Stomach smooth muscle (tissue), 2 donors: ENCODE data around the gene MGST3.
"Not testable (repeated sequence)": the region's sequence is repeated elsewhere in the genome, so short reads cannot be mapped to it uniquely, and the experiment has no call there.

Experiments
- H3K27ac ChIP-seq: one replicate; pipeline ENCODE4 v1.7.0; 2013; ENCODE audit warnings: mild to moderate bottlenecking, low read length, inconsistent platforms
- H3K27me3 ChIP-seq, 2 donors: one replicate each; pipeline ENCODE4 v1.7.0; 2013; ENCODE audit warnings: low read length in 2 of 2; ENCODE audit not compliant: insufficient read depth in 2 of 2, control insufficient read depth in 1 of 2
- H3K36me3 ChIP-seq, 2 donors: one replicate each; pipeline ENCODE4 v1.7.0; 2013; ENCODE audit warnings: low read length in 2 of 2; ENCODE audit not compliant: control insufficient read depth in 2 of 2, insufficient read depth in 2 of 2
- H3K4me1 ChIP-seq: one replicate; pipeline ENCODE4 v1.7.0; 2013; ENCODE audit warnings: low read length; ENCODE audit not compliant: control insufficient read depth, insufficient read depth
- H3K4me3 ChIP-seq, 2 donors: one replicate each; pipeline ENCODE4 v1.7.0; 2013; ENCODE audit warnings: low read length in 2 of 2
- H3K9ac ChIP-seq, 2 donors: one replicate each; pipeline ENCODE4 v1.7.0; 2013; ENCODE audit warnings: low read length in 2 of 2, mild to moderate bottlenecking in 1 of 2
- H3K9me3 ChIP-seq, 2 donors: one replicate each; pipeline ENCODE4 v1.7.0; 2013; ENCODE audit warnings: low read length in 2 of 2; ENCODE audit not compliant: control insufficient read depth in 2 of 2
- donor health status: healthy.
- donor health status: Pancreatic carcinoma.

MGST3 gene

DNA sequence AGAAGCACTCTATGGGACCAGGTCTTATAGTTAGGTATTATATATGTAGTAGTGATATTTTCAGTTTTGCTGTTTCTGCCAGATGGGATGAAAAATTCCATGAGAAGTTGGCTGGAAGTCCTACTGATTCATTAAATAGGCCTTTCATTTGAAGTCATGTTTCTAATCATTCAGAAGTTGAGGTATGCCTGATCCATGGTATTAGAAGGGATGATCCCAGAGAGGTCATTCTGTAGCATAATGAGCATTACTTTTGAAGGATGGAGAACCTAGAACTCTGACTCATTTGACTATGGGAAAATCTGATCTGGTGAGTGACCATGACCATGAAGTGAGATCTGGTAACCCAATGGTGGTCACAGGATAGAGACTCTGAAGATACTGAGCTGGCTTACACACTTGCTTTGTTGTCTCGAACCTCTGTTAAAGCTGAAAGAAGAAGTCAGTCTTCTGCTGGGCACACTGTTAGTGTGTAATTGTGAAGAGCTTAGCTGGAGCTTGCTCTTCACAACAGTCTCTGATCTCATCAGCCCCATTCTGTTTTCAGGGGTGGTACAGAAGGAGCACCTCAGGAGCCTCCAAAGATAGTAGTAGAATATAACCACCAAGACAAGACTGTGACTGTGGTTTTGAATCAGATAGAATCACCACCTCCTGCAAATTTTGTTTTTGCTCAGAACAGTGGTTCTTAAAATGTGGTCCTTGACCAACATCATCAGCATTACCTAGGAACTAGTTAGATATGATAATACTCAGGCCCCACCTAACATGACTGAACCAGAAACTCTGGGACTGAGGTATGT, 9.0 kb downstream of the MGST3 start:
- H3K27ac ChIP-seq = no peak overlapping the region
- no peak overlapping the region for H3K4me3 ChIP-seq
- no peak overlapping the region for H3K9ac ChIP-seq
- no peaks in the 10 kb centered on the region for H3K9me3 ChIP-seq
- H3K4me1 ChIP-seq = peaks cover 5% of the 10 kb centered on the region
- H3K27me3 ChIP-seq = no peaks in the 10 kb centered on the region
- H3K36me3 ChIP-seq = peaks cover 8 to 9% of the 10 kb centered on the region in 2 donors

DNA sequence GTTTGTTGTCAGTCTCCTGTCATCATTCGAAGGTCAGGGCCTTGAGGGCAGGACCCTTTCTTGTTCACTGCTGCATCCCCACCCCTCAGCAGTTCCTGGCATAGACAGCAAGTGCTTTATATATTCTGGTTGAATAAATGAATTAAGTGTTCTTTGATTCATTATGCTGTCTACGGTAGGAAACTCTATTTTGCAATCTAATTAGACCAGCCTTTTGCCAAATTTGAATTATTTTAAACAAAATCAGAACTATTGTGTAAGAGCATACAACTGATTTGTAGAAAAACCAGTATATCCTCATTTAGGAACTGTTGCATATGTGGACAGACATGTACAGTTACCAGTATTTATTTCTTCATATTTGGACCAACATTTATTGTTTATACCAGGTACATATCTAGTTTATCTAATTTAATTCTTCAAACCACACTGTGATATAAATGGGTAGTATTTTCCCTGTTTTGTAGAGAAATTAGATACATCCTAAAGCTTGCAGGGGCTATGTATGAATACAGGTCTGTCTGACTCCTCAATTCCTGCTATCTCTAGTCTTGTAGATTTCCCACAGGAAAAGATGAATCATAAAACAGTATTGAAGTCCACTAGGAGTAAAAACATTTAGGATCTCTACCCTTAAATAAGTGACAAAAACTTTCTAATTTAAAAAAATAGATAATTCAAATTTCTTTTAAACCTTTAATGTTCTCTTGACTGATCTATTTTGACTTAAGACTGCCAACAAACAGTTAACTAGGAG, 10.4 kb downstream of the MGST3 start:
- Histone ChIP-seq H3K4me1 (peaks cover 5% of the 10 kb centered on the region), H3K27ac (no peak overlapping the region), H3K9me3 (no peaks in the 10 kb centered on the region), H3K9ac (no peak overlapping the region), H3K4me3 (no peak overlapping the region), H3K27me3 (no peaks in the 10 kb centered on the region), H3K36me3 (peaks cover 8 to 12% of the 10 kb centered on the region in 2 donors)

DNA sequence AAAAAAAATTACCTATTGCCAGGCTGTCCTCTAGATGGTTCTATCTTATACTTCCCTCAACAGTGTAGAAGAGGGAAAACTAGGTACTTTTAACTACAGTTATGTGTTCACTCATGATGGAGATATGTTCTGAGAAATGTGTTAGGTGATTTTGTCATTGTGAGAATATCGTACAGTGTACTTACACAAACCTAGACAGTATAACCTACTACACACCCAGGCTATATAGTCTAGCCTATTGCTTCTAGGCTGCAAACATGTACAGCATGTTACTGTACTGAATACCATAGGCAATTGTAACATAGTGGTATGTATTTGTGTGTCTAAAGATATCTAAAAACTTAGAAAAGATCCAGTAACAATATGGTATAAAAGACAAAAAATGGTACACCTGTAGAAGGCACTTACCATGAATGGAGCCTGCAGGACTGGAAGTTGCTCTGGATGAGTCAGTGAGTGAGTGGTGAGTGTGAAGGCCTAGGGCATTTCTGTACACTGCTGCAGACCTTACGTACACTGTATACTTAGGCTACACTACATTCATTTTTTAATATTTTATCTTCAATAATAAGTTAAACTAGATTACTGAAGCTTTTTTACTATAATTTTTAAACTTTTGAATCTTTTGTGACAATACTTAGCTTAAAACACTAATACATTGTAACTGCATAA, 13.2 kb downstream of the MGST3 start:
- Histone ChIP-seq H3K9me3 (no peaks in the 10 kb centered on the region), H3K27me3 (no peaks in the 10 kb centered on the region), H3K4me3 (no peak overlapping the region), H3K4me1 (peaks cover 15% of the 10 kb centered on the region), H3K27ac (no peak overlapping the region), H3K9ac (no peak overlapping the region), H3K36me3 (peaks cover 4 to 17% of the 10 kb centered on the region in 2 donors)

- no peak overlapping the region for H3K9ac ChIP-seq
- H3K4me1 ChIP-seq = peaks cover 16% of the 10 kb centered on the region
- no peaks in the 10 kb centered on the region for H3K27me3 ChIP-seq
- peaks cover 5 to 13% of the 10 kb centered on the region in 2 donors for H3K36me3 ChIP-seq
- no peaks in the 10 kb centered on the region for H3K9me3 ChIP-seq
- no peak overlapping the region for H3K4me3 ChIP-seq
- H3K27ac ChIP-seq = no peak overlapping the region
These were observed 14.8 kb downstream of the MGST3 start for GRCh38 chr1:165645654-165646366.

- Histone ChIP-seq H3K9ac (no peak overlapping the region), H3K27ac (no peak overlapping the region), H3K4me3 (no peak overlapping the region), H3K27me3 (no peaks in the 10 kb centered on the region), H3K4me1 (peaks cover 16% of the 10 kb centered on the region), H3K9me3 (no peaks in the 10 kb centered on the region), H3K36me3 (peaks cover 11 to 19% of the 10 kb centered on the region in 2 donors)
These were observed 16.5 kb downstream of the MGST3 start for GRCh38 chr1:165647517-165647916.

DNA sequence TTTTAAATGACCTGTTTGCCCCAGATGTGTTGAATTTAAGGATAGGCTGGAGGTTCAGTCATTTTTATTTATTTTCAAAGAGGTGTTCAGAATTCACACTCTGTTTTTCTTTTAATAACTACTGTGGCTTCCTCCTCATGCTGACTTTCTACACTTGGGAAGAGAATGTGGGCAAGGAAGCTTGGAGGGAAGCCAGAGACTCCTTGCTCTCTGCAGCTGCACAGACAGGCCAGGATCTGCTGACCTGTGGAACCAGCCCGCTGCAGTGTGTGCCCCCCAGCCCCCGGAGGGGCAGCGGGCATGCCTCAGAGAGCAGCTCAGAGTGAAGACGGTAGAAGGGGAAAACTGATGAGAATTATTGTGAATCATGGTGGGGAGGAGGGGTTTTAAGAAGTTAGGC, 16.9 kb downstream of the MGST3 start:
- peaks cover 13 to 19% of the 10 kb centered on the region in 2 donors for H3K36me3 ChIP-seq
- H3K9ac ChIP-seq = no peak overlapping the region
- no peaks in the 10 kb centered on the region for H3K9me3 ChIP-seq
- H3K4me3 ChIP-seq = no peak overlapping the region
- no peak overlapping the region for H3K27ac ChIP-seq
- peaks cover 16% of the 10 kb centered on the region for H3K4me1 ChIP-seq
- H3K27me3 ChIP-seq = no peaks in the 10 kb centered on the region

DNA sequence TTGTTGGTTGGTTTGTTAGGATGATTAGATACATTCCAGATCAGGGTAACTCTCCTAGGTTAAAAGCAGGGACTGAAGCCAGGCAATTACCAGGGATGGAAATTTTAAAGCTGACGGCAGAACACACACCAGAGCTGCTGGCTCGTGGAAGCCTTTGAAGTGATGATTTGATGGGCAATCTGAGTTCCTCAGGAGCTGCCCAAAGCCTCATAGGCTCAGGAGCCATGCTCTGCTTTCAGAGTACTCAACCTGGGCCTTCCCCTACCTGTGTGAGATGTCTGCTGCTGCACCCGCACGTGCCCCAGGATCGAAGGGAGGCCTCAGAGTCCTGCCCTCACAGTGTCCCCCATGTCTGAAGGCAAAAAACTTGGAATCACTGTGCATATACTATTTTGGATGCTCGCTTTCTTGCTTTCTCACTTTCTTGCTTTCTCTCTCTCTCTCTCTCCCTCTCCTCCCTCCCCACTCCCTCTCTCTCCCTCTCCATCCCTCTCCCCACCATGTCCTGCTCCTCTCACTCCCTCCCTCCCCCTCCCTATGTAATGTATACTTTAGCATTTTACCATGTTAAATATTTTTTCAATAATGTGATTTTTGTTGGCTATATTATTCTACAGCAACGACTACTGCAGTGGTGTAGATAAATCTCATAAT, 18.0 kb downstream of the MGST3 start:
- peaks cover 23 to 29% of the 10 kb centered on the region in 2 donors for H3K36me3 ChIP-seq
- H3K27me3 ChIP-seq = no peaks in the 10 kb centered on the region
- H3K4me3 ChIP-seq = no peak overlapping the region
- no peak overlapping the region for H3K9ac ChIP-seq
- H3K4me1 ChIP-seq = peaks cover 16% of the 10 kb centered on the region
- no peaks in the 10 kb centered on the region for H3K9me3 ChIP-seq
- no peak overlapping the region for H3K27ac ChIP-seq

- H3K36me3 ChIP-seq = peaks cover 31 to 39% of the 10 kb centered on the region in 2 donors
These were observed 20.1 kb downstream of the MGST3 start for GRCh38 chr1:165650981-165651625.

DNA sequence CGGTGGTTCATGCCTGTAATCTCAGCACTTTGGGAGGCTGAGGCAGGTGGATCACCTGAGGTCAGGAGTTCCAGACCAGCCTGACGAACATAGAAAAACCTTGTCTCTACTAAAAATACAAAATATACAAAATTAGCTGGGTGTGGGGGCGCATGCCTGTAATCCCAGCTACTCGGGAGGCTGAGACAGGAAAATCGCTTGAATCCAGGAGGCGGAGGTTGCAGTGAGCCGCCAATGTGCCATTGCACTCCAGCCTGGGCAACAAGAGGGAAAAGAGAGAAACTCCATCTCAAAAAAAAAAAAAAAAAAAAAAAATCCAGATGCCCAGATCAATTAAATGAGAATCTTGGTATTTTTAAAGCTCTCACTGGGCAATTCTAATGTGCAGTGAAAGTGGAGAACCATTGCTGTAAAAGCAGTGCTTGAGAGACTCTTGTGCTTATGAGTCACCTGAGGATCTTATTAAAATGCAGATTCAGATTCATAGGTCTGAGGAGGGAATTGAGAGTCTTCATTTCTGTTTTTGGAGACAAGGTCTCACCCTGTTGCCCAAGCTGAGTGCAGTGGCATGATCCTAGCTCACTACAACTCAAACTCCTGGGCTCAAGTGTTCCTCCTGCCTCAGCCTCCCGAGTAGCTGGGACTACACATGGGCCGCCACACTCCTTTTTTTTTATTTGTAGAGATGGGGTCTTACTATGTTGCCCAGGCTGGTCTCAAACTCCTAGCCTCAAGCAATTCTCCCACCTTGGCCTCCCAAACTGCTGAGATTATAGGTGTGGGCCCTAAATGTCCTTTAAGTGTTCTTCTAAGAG, 27.9 kb downstream of the MGST3 start:
- peaks cover 39 to 43% of the 10 kb centered on the region in 2 donors for H3K36me3 ChIP-seq
- H3K9ac ChIP-seq, H3K4me3 ChIP-seq, H3K4me1 ChIP-seq, H3K9me3 ChIP-seq, H3K27ac ChIP-seq, H3K27me3 ChIP-seq: not testable (repeated sequence)

More at GRCh38 chr1:165650981-165651625, 20.1 kb downstream of the MGST3 start:
- no peak overlapping the region for H3K9ac ChIP-seq
- peaks cover 16% of the 10 kb centered on the region for H3K4me1 ChIP-seq
- H3K4me3 ChIP-seq = no peak overlapping the region
- no peaks in the 10 kb centered on the region for H3K27me3 ChIP-seq
- no peaks in the 10 kb centered on the region for H3K9me3 ChIP-seq
- no peak overlapping the region for H3K27ac ChIP-seq
